Measurements from ENCODE around the gene LRRC25.

DNA sequence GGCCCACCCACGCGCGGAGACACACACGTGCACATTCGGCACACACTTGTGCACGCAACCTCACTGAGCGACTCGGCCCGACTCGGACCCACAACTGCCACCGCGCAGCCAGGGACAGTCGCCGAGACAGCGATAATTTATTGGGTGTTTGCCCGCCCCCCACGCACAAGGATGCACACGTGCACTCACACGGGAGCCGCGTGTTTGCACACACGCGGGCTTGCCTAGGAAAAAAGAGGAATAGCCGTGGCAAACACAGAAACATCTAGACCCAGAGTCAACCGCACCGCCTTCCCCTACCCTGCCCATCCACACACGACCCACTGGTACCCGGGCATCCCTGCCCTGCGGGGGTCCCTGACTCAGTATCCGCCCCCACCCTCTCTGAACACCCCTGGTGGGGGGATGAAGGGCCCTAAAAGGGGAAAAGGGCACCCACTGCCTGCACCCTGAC is 20.6 kb upstream of the LRRC25 start:
- TF ChIP-seq RAD21 (IDR thresholded peaks at IDR 0.05; ENCODE audit: low read depth) = no peak
- TF ChIP-seq EP300 (IDR thresholded peaks at IDR 0.05; ENCODE audit: borderline replicate concordance) = no peak
- TF ChIP-seq TEAD4 (IDR thresholded peaks at IDR 0.05) = no peak
- no peak for TF ChIP-seq YY1 (IDR thresholded peaks at IDR 0.05; ENCODE audit: low read depth)
- no peak; the same call in 1 of the 2 replicates for TF ChIP-seq EGR1 (IDR thresholded peaks at IDR 0.05)
- TF ChIP-seq, protein P1, sequence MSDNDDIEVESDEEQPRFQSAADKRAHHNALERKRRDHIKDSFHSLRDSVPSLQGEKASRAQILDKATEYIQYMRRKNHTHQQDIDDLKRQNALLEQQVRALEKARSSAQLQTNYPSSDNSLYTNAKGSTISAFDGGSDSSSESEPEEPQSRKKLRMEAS (IDR thresholded peaks at IDR 0.05) = no peak
- TF ChIP-seq, protein P2, sequence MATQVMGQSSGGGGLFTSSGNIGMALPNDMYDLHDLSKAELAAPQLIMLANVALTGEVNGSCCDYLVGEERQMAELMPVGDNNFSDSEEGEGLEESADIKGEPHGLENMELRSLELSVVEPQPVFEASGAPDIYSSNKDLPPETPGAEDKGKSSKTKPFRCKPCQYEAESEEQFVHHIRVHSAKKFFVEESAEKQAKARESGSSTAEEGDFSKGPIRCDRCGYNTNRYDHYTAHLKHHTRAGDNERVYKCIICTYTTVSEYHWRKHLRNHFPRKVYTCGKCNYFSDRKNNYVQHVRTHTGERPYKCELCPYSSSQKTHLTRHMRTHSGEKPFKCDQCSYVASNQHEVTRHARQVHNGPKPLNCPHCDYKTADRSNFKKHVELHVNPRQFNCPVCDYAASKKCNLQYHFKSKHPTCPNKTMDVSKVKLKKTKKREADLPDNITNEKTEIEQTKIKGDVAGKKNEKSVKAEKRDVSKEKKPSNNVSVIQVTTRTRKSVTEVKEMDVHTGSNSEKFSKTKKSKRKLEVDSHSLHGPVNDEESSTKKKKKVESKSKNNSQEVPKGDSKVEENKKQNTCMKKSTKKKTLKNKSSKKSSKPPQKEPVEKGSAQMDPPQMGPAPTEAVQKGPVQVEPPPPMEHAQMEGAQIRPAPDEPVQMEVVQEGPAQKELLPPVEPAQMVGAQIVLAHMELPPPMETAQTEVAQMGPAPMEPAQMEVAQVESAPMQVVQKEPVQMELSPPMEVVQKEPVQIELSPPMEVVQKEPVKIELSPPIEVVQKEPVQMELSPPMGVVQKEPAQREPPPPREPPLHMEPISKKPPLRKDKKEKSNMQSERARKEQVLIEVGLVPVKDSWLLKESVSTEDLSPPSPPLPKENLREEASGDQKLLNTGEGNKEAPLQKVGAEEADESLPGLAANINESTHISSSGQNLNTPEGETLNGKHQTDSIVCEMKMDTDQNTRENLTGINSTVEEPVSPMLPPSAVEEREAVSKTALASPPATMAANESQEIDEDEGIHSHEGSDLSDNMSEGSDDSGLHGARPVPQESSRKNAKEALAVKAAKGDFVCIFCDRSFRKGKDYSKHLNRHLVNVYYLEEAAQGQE (IDR thresholded peaks at IDR 0.05; ENCODE audit: low read depth) = no peak

All from Ishikawa (cell line).